Osteocyte (in vitro differentiated cells): Measurements from ENCODE around the gene MSH2. TPM values are rescaled to one million over a fixed set of nuclear protein-coding genes. Genes with fewer than 3 reads are reported as not detected.

Experiments
- DNase-seq: peaks from one replicate; pipeline ENCODE4 v3.0.0; 2021; ENCODE audit warnings: mixed read lengths; ENCODE audit not compliant: unreplicated experiment; ENCODE audit errors: extremely low spot score
- H3K27ac Mint-ChIP-seq: one replicate; pipeline ENCODE4 v1.8.0; 2021; ENCODE audit warnings: mild to moderate bottlenecking, mixed read lengths; ENCODE audit not compliant: unreplicated experiment
- H3K27me3 Mint-ChIP-seq: one replicate; pipeline ENCODE4 v1.8.0; 2021; ENCODE audit warnings: mixed read lengths; ENCODE audit not compliant: unreplicated experiment
- H3K36me3 Mint-ChIP-seq: one replicate; pipeline ENCODE4 v1.8.0; 2021; ENCODE audit warnings: mixed read lengths; ENCODE audit not compliant: unreplicated experiment
- H3K4me1 Mint-ChIP-seq: one replicate; pipeline ENCODE4 v1.8.0; 2021; ENCODE audit warnings: mixed read lengths; ENCODE audit not compliant: unreplicated experiment
- H3K4me3 Mint-ChIP-seq: one replicate; pipeline ENCODE4 v1.8.0; 2021; ENCODE audit warnings: mild to moderate bottlenecking, moderate library complexity, mixed read lengths; ENCODE audit not compliant: unreplicated experiment
- H3K9me3 Mint-ChIP-seq: one replicate; pipeline ENCODE4 v1.8.0; 2021; ENCODE audit warnings: mixed read lengths; ENCODE audit not compliant: unreplicated experiment
- CTCF ChIP-seq: fragments of 200-600 bp; sonication (generic); IDR thresholded peaks from 2 replicates; pipeline ENCODE4 v1.5.0; 2021; ENCODE audit warnings: antibody characterized with exemption, mild to moderate bottlenecking, moderate library complexity
- total RNA-seq: library from RNA; stranded (reverse); gene quantifications from 2 replicates; pipeline ENCODE4 v1.2.1, GENCODE V29; 2021

Gene MSH2
- total RNA-seq, 1 donor from 2014 or later, result 27.0 TPM

GRCh38 chr2:47506024-47506423 lies 103.1 kb downstream of the MSH2 start:
- Mint-ChIP-seq H3K27me3 (peaks cover 3% of the 10 kb centered on the region), H3K9me3 (no peaks in the 10 kb centered on the region), H3K27ac (no peak overlapping the region), H3K4me1 (peaks cover 5% of the 10 kb centered on the region), H3K36me3 (no peaks in the 10 kb centered on the region), H3K4me3 (no peak overlapping the region)
- no peak for TF ChIP-seq CTCF
- no peak for DNase-seq

GRCh38 chr2:47506436-47506835 lies 103.5 kb downstream of the MSH2 start:
- H3K4me3 Mint-ChIP-seq, result no peak overlapping the region
- no peaks in the 10 kb centered on the region for H3K36me3 Mint-ChIP-seq
- TF ChIP-seq CTCF, result no peak
- H3K27ac Mint-ChIP-seq, result no peak overlapping the region
- DNase-seq, result no peak
- no peaks in the 10 kb centered on the region for H3K9me3 Mint-ChIP-seq
- peaks cover 3% of the 10 kb centered on the region for H3K27me3 Mint-ChIP-seq
- H3K4me1 Mint-ChIP-seq, result peaks cover 4% of the 10 kb centered on the region

- DNase-seq, result no peak
- Mint-ChIP-seq H3K9me3 (no peaks in the 10 kb centered on the region), H3K36me3 (no peaks in the 10 kb centered on the region), H3K27me3 (peaks cover 3% of the 10 kb centered on the region), H3K4me1 (no peaks in the 10 kb centered on the region), H3K4me3 (no peak overlapping the region), H3K27ac (no peak overlapping the region)
- TF ChIP-seq CTCF, result no peak
Observed at GRCh38 chr2:47508080-47508479, 105.1 kb downstream of the MSH2 start.

- no peaks in the 10 kb centered on the region for H3K9me3 Mint-ChIP-seq
- no peaks in the 10 kb centered on the region for H3K36me3 Mint-ChIP-seq
Observed at GRCh38 chr2:47508641-47509040, 105.7 kb downstream of the MSH2 start.

GRCh38 chr2:47509250-47509649 lies 106.3 kb downstream of the MSH2 start:
- no peaks in the 10 kb centered on the region for H3K9me3 Mint-ChIP-seq
- no peak overlapping the region for H3K27ac Mint-ChIP-seq
- no peaks in the 10 kb centered on the region for H3K4me1 Mint-ChIP-seq
- peaks cover 3% of the 10 kb centered on the region for H3K27me3 Mint-ChIP-seq
- no peak overlapping the region for H3K4me3 Mint-ChIP-seq
- H3K36me3 Mint-ChIP-seq, result no peaks in the 10 kb centered on the region
- DNase-seq, result no peak
- no peak for TF ChIP-seq CTCF

More at GRCh38 chr2:47508641-47509040, 105.7 kb downstream of the MSH2 start:
- Mint-ChIP-seq H3K4me1 (no peaks in the 10 kb centered on the region), H3K4me3 (no peak overlapping the region), H3K27me3 (peaks cover 3% of the 10 kb centered on the region), H3K27ac (no peak overlapping the region)
- no peak for TF ChIP-seq CTCF
- no peak for DNase-seq
